ENCODE results near the gene AK8. TPM values are rescaled to one million over a fixed set of nuclear protein-coding genes. Genes with fewer than 3 reads are reported as not detected.
A peak's percentile ranks its signal among the peaks of the same experiment; 100 is the strongest.

The AK8 gene
- polyA plus RNA-seq, 5 donors, result 1.4 to 4.6 (median 3.5) TPM

GRCh38 chr9:132888151-132888550, 10.1 kb upstream of the AK8 start:
- DNase-seq, result no peak

GRCh38 chr9:132887181-132888120, 9.4 kb upstream of the AK8 start:
- no peak for DNase-seq

GRCh38 chr9:132886334-132886725, 8.2 kb upstream of the AK8 start:
- no peak for DNase-seq

GRCh38 chr9:132885720-132886333, 7.7 kb upstream of the AK8 start:
- no peak for DNase-seq

DNA sequence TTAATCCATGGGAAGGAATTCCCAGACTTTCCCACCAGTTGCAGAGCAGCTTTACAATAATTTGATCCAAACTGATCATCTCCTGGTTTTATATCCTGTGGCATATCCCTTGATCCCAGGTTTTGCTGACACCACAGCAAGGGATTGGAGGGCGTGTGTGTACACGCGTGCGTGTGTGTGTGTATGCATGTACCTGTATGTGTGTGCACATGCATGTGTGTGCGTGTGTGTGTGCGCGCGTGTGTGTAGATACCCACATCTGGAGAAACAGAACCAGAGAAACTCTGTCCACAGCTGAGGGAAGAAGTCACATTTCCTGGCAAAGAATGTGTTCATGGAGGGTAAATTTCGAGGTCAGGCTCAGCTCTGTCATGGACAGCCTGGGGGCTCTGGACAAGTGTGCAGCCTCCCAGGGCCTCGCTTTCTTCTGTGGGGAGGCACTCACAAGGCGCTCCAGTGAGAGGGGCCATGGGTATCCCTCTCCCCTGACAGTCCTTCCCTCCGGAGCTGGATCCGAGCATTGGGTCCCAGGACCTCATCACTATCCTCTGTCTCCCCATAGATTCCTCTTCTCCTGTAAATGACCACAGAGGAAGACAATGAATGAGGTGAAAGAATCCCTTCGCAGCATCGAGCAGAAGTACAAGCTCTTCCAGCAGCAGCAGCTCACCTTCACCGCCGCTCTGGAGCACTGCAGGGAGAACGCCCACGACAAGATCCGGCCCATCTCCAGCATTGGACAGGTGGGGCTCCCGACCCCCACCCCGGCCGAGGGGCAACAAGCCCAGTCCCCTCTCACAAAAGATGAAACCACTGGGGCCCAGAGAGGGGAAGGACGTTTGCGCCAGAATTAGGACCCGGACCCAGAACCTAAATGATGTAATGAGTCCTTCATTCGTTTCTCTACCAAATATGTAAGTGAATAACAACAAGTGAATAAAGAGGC, 5.5 kb upstream of the AK8 start:
- no peak for DNase-seq

- DNase-seq, result no peak
Observed at GRCh38 chr9:132882616-132883015, 4.5 kb upstream of the AK8 start.

- no peak for DNase-seq
Observed at GRCh38 chr9:132881826-132882225, 3.7 kb upstream of the AK8 start.

- DNase-seq, result no peak
Observed at GRCh38 chr9:132880324-132880661, 2.2 kb upstream of the AK8 start.

GRCh38 chr9:132879457-132880323, 1.6 kb upstream of the AK8 start:
- no peak for DNase-seq

DNA sequence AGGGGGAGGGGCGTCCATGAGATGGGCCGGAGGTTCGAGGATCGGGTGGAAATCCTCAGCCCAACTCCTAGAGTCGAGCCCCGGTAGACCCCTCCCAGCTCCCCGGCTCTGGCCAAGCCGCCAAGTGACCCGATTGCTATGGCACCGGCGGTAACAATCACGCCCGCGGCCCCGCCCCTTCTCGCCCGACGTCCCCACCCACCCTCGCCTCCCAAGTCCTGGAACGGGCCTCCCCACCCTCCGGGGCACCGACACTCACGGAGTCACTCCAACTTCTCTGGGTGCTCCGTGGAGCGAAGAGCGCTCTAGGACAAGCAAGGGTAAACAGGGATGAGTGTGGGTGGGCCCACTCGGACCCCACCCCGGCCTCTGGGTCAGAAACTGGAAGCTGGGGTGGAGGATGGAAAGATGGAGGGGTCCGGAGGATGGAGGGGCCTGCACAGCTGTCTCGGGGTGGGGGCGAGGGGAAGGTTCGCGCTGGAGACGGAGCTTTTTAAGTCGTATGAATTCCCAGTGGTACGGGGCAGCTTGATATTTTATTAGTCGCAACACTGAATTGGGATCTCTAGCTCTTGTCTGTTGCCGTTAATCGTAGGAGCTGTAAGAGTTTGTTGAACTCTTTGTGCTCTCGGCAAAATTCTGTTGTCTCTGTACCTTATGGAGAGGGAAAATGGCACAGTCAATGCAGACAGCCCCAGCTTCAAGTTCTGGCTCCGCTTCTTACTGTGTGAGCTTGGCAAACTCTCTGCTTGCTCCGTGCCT, 792 bp upstream of the AK8 start, which contains the start of gene SPACA9:
TSS of gene SPACA9 (plus strand) at position 204 of the 762 bp plus-strand sequence. CDS start 5,050 bp downstream, outside the sequence.
- DNase-seq, result peak; percentile 73 to 74

DNA sequence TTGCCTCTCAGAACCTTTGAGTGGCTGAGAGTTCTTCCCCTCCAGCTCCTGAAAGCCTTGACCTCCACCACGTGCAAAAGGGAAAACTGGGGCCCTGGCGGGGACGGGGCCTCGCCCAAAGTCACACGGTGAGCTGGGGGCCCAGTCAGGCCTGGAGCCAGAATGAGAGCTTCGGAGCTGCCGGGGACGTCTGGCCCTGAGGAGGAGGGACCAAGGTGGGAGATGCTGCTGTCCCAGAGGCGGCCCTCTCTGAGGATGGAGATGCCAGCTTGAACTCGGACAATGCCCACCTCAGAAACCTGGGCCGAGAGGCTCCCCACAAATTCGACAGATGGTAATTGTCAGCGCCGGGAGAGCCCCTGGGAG, 643 bp downstream of the AK8 start:
- DNase-seq, result no peak

GRCh38 chr9:132876849-132877248, 1.2 kb downstream of the AK8 start:
- no peak for DNase-seq

DNA sequence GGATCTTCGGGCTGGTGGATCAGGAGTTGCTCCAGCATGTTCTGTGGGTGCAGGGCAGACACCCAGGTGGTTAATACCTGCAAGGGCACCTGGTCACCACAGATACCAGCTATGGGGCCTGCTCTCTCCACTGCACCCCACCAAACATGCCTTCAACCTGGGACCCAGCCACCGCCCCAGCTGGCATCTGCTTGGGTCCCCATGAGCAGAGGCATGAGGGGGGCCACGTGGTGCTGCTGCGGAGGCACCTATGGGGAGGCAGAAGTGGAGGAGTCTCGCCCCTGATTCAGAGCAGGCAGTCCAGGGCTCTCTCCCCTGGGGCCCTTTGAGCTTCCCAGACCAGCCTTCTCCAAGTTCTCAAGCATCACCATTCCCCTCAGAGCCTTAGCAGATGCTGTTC, 2.9 kb downstream of the AK8 start:
- no peak for DNase-seq

DNA sequence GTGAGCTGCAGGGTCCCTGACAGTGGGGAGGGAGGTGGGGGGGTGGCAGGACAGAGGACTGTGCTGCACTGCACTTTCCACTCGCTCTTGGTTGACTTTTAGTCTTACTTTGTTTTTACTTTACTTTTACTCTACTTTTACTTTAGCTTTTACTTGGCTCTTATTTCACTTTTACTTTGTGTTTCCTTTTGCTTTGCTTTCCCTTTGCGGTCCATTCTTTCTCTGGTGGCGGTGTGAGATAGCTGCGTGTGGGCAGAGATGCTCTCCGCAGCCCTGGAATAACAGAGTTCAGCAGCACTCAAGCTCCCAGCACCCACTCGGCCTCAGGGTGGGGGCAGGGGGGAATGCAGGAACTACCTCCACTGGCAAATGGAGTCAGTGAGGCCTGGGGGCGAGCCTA, 4.7 kb downstream of the AK8 start:
- no peak for DNase-seq

DNA sequence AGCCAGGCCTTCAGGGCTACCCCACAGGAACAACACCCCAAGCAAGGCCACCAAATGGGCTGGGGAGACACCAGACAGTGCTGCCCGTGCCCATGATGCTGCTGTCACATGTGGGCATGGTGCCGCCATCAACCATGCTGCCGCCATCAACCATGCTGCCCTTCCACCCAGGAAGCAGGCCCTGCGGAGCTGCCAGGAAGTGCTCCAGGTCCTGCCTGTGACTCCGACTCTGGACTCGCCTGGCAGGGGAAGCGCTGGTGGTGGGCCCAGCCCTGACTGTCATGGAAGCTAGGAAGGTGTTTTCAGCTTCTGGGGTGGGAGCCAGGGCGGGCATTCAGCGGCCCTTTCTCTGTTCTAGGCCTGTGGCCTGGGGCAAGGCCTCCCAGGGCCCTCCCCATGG, 8.8 kb downstream of the AK8 start:
- no peak for DNase-seq

GRCh38 chr9:132866898-132867297, 11.2 kb downstream of the AK8 start:
- no peak for DNase-seq

- DNase-seq, result no peak
Observed at GRCh38 chr9:132864691-132865090, 13.4 kb downstream of the AK8 start.

GRCh38 chr9:132864277-132864676, 13.8 kb downstream of the AK8 start:
- no peak for DNase-seq

- no peak for DNase-seq
Observed at GRCh38 chr9:132863096-132863495, 15.0 kb downstream of the AK8 start.

DNA sequence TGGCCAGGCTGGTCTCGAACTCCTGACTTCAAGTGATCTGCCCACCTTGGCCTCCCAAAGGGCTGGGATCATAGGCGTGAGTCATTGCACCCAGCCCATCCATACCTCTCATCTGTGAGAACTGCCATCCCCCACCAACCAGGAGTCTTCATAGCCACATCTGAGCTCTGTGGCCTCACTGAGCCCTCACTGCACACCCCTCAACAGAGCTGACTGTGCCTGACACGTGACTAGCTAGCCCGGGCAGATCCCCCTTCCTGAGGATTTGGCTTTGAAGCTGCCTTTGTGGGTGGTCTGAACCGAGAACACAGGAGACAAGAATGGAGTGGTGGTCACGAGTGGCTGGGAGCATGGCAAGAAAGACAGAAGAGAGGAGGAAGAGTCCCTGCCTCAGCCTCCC, 15.6 kb downstream of the AK8 start:
- DNase-seq, result no peak
